ENCODE data around the gene CDH20. TPM values are rescaled to one million over a fixed set of nuclear protein-coding genes. Genes with fewer than 3 reads are reported as not detected.

The CDH20 gene
- total RNA-seq, 2 donors from 2014 or later: 0.28 to 0.68 TPM

- no peaks in the 10 kb centered on the region for H3K4me1 ChIP-seq (replicated peaks)
- intact Hi-C loops (cut with DNase I): loop anchor here (10.0 kb wide), 1 partner anchor 141 kb away; the partner anchor contains the start of gene CDH20
- no peak for DNase-seq (ENCODE audit: low spot score)
- no peaks in the 10 kb centered on the region for H3K36me3 ChIP-seq
- no peak overlapping the region for H3K4me3 ChIP-seq
- no peak overlapping the region for H3K27ac ChIP-seq
- H3K9me3 ChIP-seq: no peaks in the 10 kb centered on the region
- 89% methylated on average over 5 of the region's 5 CpGs for WGBS
- no peak for TF ChIP-seq CTCF (IDR thresholded peaks at IDR 0.05)
- H3K27me3 ChIP-seq (replicated peaks; ENCODE audit: insufficient read depth): no peaks in the 10 kb centered on the region
Measured at GRCh38 chr18:61475931-61476330, 142.7 kb downstream of the CDH20 start.

- TF ChIP-seq POLR2A (IDR thresholded peaks at IDR 0.05): no peak
- TF ChIP-seq POLR2AphosphoS5 (IDR thresholded peaks at IDR 0.05): no peak
- TF ChIP-seq CTCF (IDR thresholded peaks at IDR 0.05): no peak
- no peak overlapping the region for H3K4me3 ChIP-seq
- 77% methylated on average over 3 of the region's 3 CpGs for WGBS
- DNase-seq (ENCODE audit: low spot score): no peak
- H3K36me3 ChIP-seq: no peaks in the 10 kb centered on the region
- H3K27me3 ChIP-seq (replicated peaks; ENCODE audit: insufficient read depth): no peaks in the 10 kb centered on the region
- intact Hi-C loops (cut with DNase I): no loop called here
- H3K27ac ChIP-seq: no peak overlapping the region
- no peaks in the 10 kb centered on the region for H3K9me3 ChIP-seq
- no peaks in the 10 kb centered on the region for H3K4me1 ChIP-seq (replicated peaks)
Measured at GRCh38 chr18:61489334-61489733, 156.1 kb downstream of the CDH20 start.

DNA sequence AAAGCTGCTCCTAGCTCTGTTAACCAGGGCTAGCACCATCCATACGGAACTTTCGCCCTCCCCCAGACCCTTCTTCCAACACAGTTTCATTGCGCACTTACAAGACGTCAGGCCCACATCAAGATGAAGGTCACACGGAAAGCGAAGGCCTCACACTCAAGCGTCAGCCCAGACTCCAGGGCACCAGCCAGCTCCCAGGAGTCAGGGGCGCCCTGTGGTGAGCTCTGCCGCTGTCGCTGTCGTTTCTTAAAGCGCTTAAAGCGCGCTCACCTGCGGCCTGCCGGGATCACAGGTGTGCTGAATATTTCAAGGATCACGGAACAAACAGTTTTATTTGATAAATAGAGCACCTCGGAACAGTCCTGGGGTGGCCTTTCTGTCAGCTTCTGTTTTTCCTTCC is 163.1 kb downstream of the CDH20 start:
- Histone ChIP-seq H3K4me3 (no peak overlapping the region), H3K27me3 (replicated peaks; ENCODE audit: insufficient read depth) (no peaks in the 10 kb centered on the region), H3K27ac (no peak overlapping the region), H3K36me3 (no peaks in the 10 kb centered on the region), H3K4me1 (replicated peaks) (no peaks in the 10 kb centered on the region), H3K9me3 (no peaks in the 10 kb centered on the region)
- TF ChIP-seq CTCF (IDR thresholded peaks at IDR 0.05) (no peak), POLR2A (IDR thresholded peaks at IDR 0.05) (no peak), POLR2AphosphoS5 (IDR thresholded peaks at IDR 0.05) (no peak)
- intact Hi-C loops (cut with DNase I): loop anchor here (10.0 kb wide), 1 partner anchor 672 kb away; no protein-coding TSS in a partner anchor
- no peak for DNase-seq (ENCODE audit: low spot score)
- WGBS: 85% methylated on average over 18 of the region's 18 CpGs

- 93% methylated on average over 3 of the region's 3 CpGs for WGBS
Measured at GRCh38 chr18:61497422-61497821, 164.2 kb downstream of the CDH20 start.

More at GRCh38 chr18:61497422-61497821, 164.2 kb downstream of the CDH20 start:
- Histone ChIP-seq H3K9me3 (no peaks in the 10 kb centered on the region), H3K36me3 (no peaks in the 10 kb centered on the region), H3K27me3 (replicated peaks; ENCODE audit: insufficient read depth) (no peaks in the 10 kb centered on the region), H3K27ac (no peak overlapping the region), H3K4me1 (replicated peaks) (no peaks in the 10 kb centered on the region), H3K4me3 (no peak overlapping the region)
- no peak for TF ChIP-seq POLR2A (IDR thresholded peaks at IDR 0.05)
- TF ChIP-seq POLR2AphosphoS5 (IDR thresholded peaks at IDR 0.05): no peak
- TF ChIP-seq CTCF (IDR thresholded peaks at IDR 0.05): no peak
- DNase-seq (ENCODE audit: low spot score): no peak
- intact Hi-C loops (cut with DNase I): loop anchor here (10.0 kb wide), 1 partner anchor 673 kb away; no protein-coding TSS in a partner anchor

Data from prostate gland (tissue), 2 donors.